ENCODE results near the gene GRID1.
"Not testable (repeated sequence)": the region's sequence is repeated elsewhere in the genome, so short reads cannot be mapped to it uniquely, and the experiment has no call there.

GRID1 gene

DNA sequence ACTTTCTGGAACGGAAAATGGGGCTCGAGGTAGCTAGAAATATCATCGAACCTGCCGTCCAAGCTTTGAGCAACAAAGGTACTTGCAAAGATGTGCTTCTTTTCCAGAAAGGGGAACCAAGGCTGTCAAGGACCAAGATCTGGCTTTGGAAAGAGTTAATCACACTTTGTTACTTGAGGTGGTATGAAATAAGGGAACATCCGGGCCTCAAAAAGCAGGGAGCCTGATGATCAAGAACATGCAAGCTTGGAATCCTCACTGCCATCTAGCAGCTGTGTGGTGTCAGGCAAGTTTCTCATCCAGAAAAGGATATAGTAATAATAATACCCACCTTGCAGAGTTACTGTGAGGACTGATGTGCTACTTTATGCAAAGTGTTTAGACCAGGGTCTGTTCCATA, 329.5 kb downstream of the GRID1 start:
- DNase-seq (ENCODE audit: low spot score), result no peak

DNA sequence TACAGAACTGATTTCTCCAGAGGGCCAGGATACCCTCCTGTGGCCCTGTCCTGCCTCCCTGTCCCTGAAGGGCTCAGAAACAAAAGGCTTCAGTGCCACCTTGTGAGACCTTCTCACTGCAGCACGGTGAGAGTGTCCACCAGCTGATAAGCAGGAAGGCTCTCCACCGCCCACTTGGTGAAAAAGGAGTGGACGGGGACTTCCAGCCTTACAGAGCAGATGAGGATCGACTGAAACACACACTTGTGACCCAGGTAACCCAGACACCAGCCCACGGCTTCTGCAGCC, 330.1 kb downstream of the GRID1 start:
- DNase-seq (ENCODE audit: low spot score), result no peak

- DNase-seq (ENCODE audit: low spot score), result no peak
Measured at GRCh38 chr10:86035791-86036543, 330.6 kb downstream of the GRID1 start.

DNA sequence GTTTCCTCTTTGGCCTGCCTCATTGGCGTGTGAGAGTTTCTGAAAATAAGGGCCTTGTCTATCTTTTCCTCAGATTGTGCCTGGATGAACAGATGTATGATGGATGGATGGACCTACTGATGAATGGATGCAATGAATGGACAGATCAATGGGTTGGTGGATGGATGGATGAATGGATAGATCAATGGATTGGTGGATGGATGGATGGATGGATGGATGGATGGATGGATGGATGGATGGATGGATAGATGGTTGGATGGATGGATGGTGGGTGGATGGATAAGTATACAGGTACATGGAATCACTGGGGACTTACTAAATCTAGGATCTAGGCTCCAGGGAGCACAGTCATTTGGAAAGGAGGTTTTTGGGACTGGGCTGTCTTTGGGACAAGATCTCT, 331.9 kb downstream of the GRID1 start:
- DNase-seq (ENCODE audit: low spot score), result no peak

- DNase-seq (ENCODE audit: low spot score), result no peak
Measured at GRCh38 chr10:86033581-86033980, 333.0 kb downstream of the GRID1 start.

DNA sequence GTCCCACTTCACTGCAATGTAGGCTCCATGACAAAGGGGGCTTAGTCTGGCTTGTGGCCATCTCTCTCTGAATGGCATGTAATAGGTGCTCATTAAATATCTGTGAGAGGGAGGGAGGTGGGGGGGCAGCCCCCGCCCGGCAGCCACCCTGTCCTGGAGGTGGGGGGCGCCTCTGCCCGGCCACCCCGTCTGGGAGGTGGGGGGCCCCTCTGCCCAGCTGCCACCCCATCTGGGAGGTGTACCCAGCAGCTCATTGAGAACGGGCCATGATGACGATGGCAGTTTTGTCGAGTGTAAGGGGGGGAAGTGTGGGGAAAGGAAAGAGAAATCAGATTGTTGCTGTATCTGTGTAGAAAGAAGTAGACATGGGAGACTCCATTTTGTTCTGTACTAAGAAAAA, 334.5 kb downstream of the GRID1 start:
- not testable (repeated sequence) for DNase-seq (ENCODE audit: low spot score)

DNA sequence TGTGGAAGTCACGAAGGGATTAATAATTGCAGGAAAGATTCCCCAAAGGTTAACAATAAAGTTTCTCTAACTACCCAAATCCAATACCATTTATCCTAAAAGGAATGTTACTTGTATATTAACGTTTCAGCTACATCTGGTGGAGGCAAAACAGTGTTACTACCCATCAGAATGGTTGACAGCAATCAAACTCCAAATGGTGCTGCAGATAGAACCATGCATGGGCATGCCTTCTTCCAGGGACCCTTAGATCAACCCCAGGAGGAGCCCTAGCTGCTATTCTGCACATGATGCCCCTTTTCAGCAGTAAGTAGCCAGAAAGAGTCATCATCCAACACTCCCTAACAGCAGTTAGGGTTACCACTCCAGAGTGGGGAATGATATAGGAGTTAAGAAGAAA, 336.3 kb downstream of the GRID1 start:
- DNase-seq (ENCODE audit: low spot score), result no peak

GRCh38 chr10:86027346-86027745, 339.2 kb downstream of the GRID1 start:
- DNase-seq (ENCODE audit: low spot score), result no peak

GRCh38 chr10:86025509-86025908, 341.1 kb downstream of the GRID1 start:
- no peak for DNase-seq (ENCODE audit: low spot score)

- no peak for DNase-seq (ENCODE audit: low spot score)
Measured at GRCh38 chr10:86024281-86025041, 342.1 kb downstream of the GRID1 start.

GRCh38 chr10:86023931-86024280, 342.7 kb downstream of the GRID1 start:
- DNase-seq (ENCODE audit: low spot score), result no peak

GRCh38 chr10:86023336-86023735, 343.3 kb downstream of the GRID1 start:
- no peak for DNase-seq (ENCODE audit: low spot score)

- DNase-seq (ENCODE audit: low spot score), result no peak
Measured at GRCh38 chr10:86022906-86023305, 343.7 kb downstream of the GRID1 start.

DNA sequence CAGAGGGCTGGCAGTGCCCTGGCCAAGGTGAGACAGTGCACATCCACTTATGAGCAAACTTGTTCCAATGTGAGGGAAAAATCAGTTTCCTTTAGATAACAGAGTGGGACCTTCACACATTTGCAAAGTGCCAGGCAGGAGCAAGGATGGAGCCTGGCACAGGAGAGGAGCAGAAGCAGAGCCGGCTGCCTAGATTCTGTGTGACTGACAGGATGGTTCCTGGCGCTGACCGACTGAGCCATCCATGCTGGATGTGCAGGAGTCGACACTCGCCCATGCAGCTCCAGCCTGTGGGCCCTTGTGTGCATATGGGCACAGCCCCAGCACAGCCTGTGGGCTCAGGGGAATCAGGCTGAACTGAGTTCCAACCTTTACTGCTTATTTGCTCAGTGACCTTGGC, 346.5 kb downstream of the GRID1 start:
- no peak for DNase-seq (ENCODE audit: low spot score)

DNA sequence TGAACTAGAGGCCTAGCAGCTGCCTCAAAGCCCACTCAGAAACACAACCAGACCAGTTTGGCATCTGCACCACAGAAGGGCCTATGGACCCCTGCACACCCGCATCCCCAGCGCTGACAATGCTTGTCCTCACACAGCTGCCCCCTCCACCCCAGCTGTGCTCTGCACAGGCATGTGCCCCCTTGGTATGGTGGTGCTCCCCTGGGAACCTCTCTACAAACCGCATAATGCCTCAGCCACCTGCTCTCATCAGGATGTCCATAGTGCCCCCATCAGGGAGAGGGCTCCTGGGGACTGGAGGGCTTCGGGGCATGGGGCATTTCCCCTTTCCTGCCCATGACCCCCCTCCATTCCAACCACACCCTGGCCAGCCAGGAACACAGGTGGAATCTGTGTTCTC, 347.5 kb downstream of the GRID1 start:
- DNase-seq (ENCODE audit: low spot score), result no peak

DNA sequence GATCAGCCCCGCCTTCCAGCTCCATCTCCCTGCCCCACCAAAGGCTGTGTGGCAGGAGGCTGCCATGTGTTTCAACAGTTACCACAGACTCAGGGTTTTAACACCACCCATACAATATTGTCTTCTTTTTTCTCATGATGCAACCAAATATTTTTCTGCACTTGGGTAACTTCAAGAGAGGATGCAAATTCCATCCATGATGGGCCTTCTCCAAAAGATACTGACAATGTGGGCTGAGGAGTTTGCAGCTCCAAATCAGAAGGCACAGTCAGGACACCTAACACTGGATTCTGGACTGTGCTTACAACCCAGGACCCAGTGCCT, 347.9 kb downstream of the GRID1 start:
- no peak for DNase-seq (ENCODE audit: low spot score)

- no peak for DNase-seq (ENCODE audit: low spot score)
Measured at GRCh38 chr10:86017841-86018734, 348.5 kb downstream of the GRID1 start.

- no peak for DNase-seq (ENCODE audit: low spot score)
Measured at GRCh38 chr10:86013568-86013967, 353.0 kb downstream of the GRID1 start.

DNA sequence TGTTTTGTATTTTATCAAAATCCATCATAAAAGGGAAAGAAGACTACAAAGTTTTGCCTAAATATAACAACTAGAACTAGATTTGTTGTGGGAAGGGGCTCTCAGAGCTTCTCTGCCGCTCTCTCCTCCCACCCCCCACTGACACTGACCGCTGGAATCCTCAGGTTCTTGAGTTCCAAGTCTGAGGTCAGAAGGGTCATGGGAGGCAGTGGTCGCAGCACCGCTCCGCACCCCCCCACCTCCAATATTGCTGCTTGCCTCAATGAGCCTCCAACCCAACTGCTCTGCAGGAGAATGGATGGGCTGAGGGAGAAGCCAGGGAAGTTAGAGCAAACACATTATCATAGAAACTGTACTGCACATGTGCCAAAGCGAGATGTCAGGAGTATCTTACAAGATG, 359.4 kb downstream of the GRID1 start:
- DNase-seq (ENCODE audit: low spot score), result no peak

DNA sequence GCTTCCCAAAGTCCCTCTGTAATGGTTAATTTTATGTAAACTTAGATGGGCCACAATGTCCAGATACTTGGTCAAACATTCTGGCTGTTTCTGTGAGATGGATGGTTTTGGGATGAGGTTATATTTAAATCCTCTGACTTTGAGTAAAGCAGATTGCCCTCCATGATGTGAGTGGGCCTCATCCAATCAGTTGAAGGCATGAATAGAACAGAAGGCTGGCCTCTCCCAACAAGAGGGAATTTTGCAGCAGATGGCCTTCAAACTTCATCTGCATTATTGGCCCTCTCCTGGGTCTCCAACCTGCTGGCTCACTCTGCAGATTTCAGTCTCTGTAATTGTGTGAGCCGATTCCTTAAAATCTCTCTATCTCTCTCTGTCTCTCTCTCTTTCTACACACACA, 362.3 kb downstream of the GRID1 start:
- DNase-seq (ENCODE audit: low spot score), result no peak

DNA sequence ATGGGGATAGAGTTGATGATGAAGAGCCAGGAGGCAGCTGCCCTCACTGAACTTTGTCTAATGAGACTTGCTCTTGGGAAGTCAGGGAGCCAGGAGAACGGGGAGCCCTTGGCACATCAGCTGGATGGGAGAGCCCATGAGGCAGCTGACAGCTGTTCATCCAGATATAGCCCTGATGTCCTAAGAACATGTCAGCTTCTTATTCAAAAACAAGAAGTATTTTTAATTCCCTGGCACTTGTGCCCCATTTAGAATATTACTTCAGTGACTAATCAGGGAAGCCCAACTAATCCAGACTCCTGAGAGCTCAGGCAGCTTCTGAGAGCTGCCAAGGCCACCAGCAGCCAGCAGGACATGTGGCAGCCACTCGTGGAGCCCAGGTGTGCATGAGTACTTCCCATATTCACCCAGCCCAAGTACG, 363.4 kb downstream of the GRID1 start:
- DNase-seq (ENCODE audit: low spot score), result no peak

- no peak for DNase-seq (ENCODE audit: low spot score)
Measured at GRCh38 chr10:86001521-86001920, 365.1 kb downstream of the GRID1 start.

DNA sequence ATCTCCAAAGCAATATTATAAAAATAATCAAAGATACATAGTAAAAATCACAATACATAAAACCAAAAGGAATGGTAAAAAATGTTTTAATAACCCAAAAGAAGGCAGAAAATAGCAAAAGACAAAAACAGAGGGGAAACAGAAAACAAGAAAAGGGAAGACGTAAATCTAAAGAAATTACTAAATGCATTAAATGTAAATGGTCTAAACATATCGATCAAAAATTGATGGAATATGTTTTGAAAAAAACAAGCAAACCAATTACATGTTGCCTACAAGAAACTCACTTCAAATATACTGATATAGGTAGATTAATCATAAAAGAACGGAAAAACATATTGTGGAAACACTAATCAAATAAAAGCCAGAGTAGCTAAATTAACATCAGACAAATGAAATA, 369.1 kb downstream of the GRID1 start:
- no peak for DNase-seq (ENCODE audit: low spot score)

All from cerebellar cortex (tissue), 1 donor.